Measurements from ENCODE around the gene CXCR5.

CXCR5 gene

GRCh38 chr11:118935376-118935775 lies 51.7 kb downstream of the CXCR5 start:
- no peak for DNase-seq
- H3K4me3 ChIP-seq (ENCODE audit: low read depth, low read length), result no peak overlapping the region
- no peak for TF ChIP-seq CTCF (IDR thresholded peaks at IDR 0.05; ENCODE audit: low read depth, low read length, missing control alignments)
- H3K36me3 ChIP-seq (replicated peaks), result no peaks in the 10 kb centered on the region
- in situ Hi-C loops (cut with HindIII; ENCODE audit: low pct_ligation_motif_present, low sequenced_read_pairs), result loop anchor here (25.0 kb wide), 1 partner anchor 223 kb away; no protein-coding TSS in a partner anchor
- no peaks in the 10 kb centered on the region for H3K27me3 ChIP-seq (replicated peaks)
- H3K27ac ChIP-seq, result no peak overlapping the region

- Histone ChIP-seq H3K27me3 (replicated peaks) (no peaks in the 10 kb centered on the region), H3K27ac (no peak overlapping the region), H3K4me3 (ENCODE audit: low read depth, low read length) (no peak overlapping the region), H3K36me3 (replicated peaks) (no peaks in the 10 kb centered on the region)
- no peak for TF ChIP-seq CTCF (IDR thresholded peaks at IDR 0.05; ENCODE audit: low read depth, low read length, missing control alignments)
- in situ Hi-C loops (cut with HindIII; ENCODE audit: low pct_ligation_motif_present, low sequenced_read_pairs), result loop anchor here (25.0 kb wide), 1 partner anchor 226 kb away; no protein-coding TSS in a partner anchor
- peak; percentile 66 for DNase-seq
Observed at GRCh38 chr11:118938491-118939403, 55.1 kb downstream of the CXCR5 start.

GRCh38 chr11:118939404-118939915 lies 55.8 kb downstream of the CXCR5 start:
- Histone ChIP-seq H3K27ac (no peak overlapping the region), H3K4me3 (ENCODE audit: low read depth, low read length) (no peak overlapping the region), H3K36me3 (replicated peaks) (no peaks in the 10 kb centered on the region), H3K27me3 (replicated peaks) (no peaks in the 10 kb centered on the region)
- in situ Hi-C loops (cut with HindIII; ENCODE audit: low pct_ligation_motif_present, low sequenced_read_pairs), result loop anchor here (25.0 kb wide), 1 partner anchor 227 kb away; no protein-coding TSS in a partner anchor
- TF ChIP-seq CTCF (IDR thresholded peaks at IDR 0.05; ENCODE audit: low read depth, low read length, missing control alignments), result no peak
- DNase-seq, result no peak

GRCh38 chr11:118939953-118940598 lies 56.4 kb downstream of the CXCR5 start:
- no peak overlapping the region for H3K4me3 ChIP-seq (ENCODE audit: low read depth, low read length)
- H3K27ac ChIP-seq, result no peak overlapping the region
- H3K27me3 ChIP-seq (replicated peaks), result no peaks in the 10 kb centered on the region
- DNase-seq, result no peak
- no peak for TF ChIP-seq CTCF (IDR thresholded peaks at IDR 0.05; ENCODE audit: low read depth, low read length, missing control alignments)
- in situ Hi-C loops (cut with HindIII; ENCODE audit: low pct_ligation_motif_present, low sequenced_read_pairs), result loop anchor here (25.0 kb wide), 1 partner anchor 228 kb away; no protein-coding TSS in a partner anchor
- no peaks in the 10 kb centered on the region for H3K36me3 ChIP-seq (replicated peaks)

- no peak for TF ChIP-seq CTCF (IDR thresholded peaks at IDR 0.05; ENCODE audit: low read depth, low read length, missing control alignments)
- no peak for DNase-seq
- no peak overlapping the region for H3K27ac ChIP-seq
- H3K27me3 ChIP-seq (replicated peaks), result peaks cover 2% of the 10 kb centered on the region
- no peak overlapping the region for H3K4me3 ChIP-seq (ENCODE audit: low read depth, low read length)
- no peaks in the 10 kb centered on the region for H3K36me3 ChIP-seq (replicated peaks)
- in situ Hi-C loops (cut with HindIII; ENCODE audit: low pct_ligation_motif_present, low sequenced_read_pairs), result loop anchor here (25.0 kb wide), 1 partner anchor 235 kb away; no protein-coding TSS in a partner anchor
Observed at GRCh38 chr11:118947091-118947490, 63.4 kb downstream of the CXCR5 start.
